Vein endothelial cell (primary cell): ENCODE data around the gene PDIA4. TPM values are rescaled to one million over a fixed set of nuclear protein-coding genes. Genes with fewer than 3 reads are reported as not detected.

Experiments
- small RNA-seq: library from RNA; depleted of rRNA; stranded (forward); fragments of <200 nt; gene quantifications from one replicate; pipeline ENCODE3, GENCODE V24; 2012
- total RNA-seq: library from RNA; depleted of rRNA; stranded (reverse); fragments of >200 nt; gene quantifications from 2 replicates; pipeline ENCODE4 v1.2.3, GENCODE V29; 2012

The PDIA4 gene
- total RNA-seq = 379 and 408 TPM in 2 replicates

GRCh38 chr7:149028346-149029109, at the start of gene PDIA4:
TSS of gene PDIA4 (minus strand) at chr7:149028505. CDS start at chr7:149028408, 97 bp downstream.

Small RNA genes within 50 kb of the gene (small RNA-seq; reads per million reads assigned to genes)
- not detected for gene COX6B1P1
- 0.11 reads per million for gene RNU6-650P
- gene RNY1 = 1,207 reads per million, percentile 100 among the genes with 10 or more reads in this experiment
- gene RNY3 = 537 reads per million, percentile 99 among the genes with 10 or more reads in this experiment
- gene RNY4 = 167 reads per million, percentile 99 among the genes with 10 or more reads in this experiment

Other genes with a start within 250 kb of the PDIA4 start
- 8.8 and 17.2 TPM in 2 replicates for gene EZH2, start 144.2 kb downstream of the PDIA4 start, total RNA-seq
- 6.2 and 7.5 TPM in 2 replicates for gene ZNF786, start 62.2 kb upstream of the PDIA4 start, total RNA-seq
- 1.1 and 2.3 TPM in 2 replicates for gene ZNF425, start 97.8 kb upstream of the PDIA4 start, total RNA-seq
- gene ZNF398, start 118.9 kb upstream of the PDIA4 start, total RNA-seq = 14.0 and 17.6 TPM in 2 replicates
- 31.0 and 37.9 TPM in 2 replicates for gene ZNF282, start 167.0 kb upstream of the PDIA4 start, total RNA-seq
- 7.1 and 8.2 TPM in 2 replicates for gene ZNF212, start 211.1 kb upstream of the PDIA4 start, total RNA-seq
- 6.9 and 9.8 TPM in 2 replicates for gene ZNF783, start 233.7 kb upstream of the PDIA4 start, total RNA-seq